GM12878 (cell line): ENCODE results near the gene C10orf90. TPM values are rescaled to one million over a fixed set of nuclear protein-coding genes. Genes with fewer than 3 reads are reported as not detected.

Experiments
- ATAC-seq: fragments of 200-7000 bp; cut with Tn5 transposase; 3 replicates; pipeline ENCODE4 v1.9.1; 2020; ENCODE audit warnings: mild to moderate bottlenecking, moderate library complexity
- BruUV-seq: library from RNA; stranded (reverse); fragments of 400-500 nt; replicated peaks from 2 replicates; lab custom pipeline; 2021; lab: Mats Ljungman, UMichigan
- CTCF ChIA-PET: fragments of 300-600 bp; sonication (Branson Sonifier 250); formaldehyde crosslinking; extraction: SDS; loops from one replicate; lab custom pipeline; 2021; ENCODE audit warnings: inconsistent platforms; lab: Yijun Ruan, JAX
- POLR2A ChIA-PET: fragments of 350-600 bp; formaldehyde crosslinking; extraction: SDS; loops from one replicate; lab custom pipeline; 2021; ENCODE audit warnings: inconsistent platforms; lab: Charles Lee
- RAD21 ChIA-PET: fragments of 300-600 bp; sonication (Branson Sonifier 250); formaldehyde crosslinking; loops from one replicate; lab custom pipeline; 2023; ENCODE audit warnings: antibody characterized with exemption; ENCODE audit not compliant: unreplicated experiment; lab: Charles Lee
- SMC1A ChIA-PET: fragments of 300-600 bp; sonication (Branson Sonifier 250); formaldehyde crosslinking; loops from one replicate; lab custom pipeline; 2023; ENCODE audit not compliant: unreplicated experiment, uncharacterized antibody; lab: Charles Lee
- DNase-seq: peaks from one replicate; pipeline ENCODE4 v3.0.0-alpha.2; 2011; ENCODE audit warnings: low read depth, low spot score
- FAIRE-seq: peaks from 3 replicates; lab custom pipeline; 2011; peaks lifted over from hg19 to GRCh38; lab: Jason Lieb, UNC
- H2AFZ ChIP-seq: 2 replicates; pipeline ENCODE4 v1.6.0; 2011; ENCODE audit warnings: low read depth, low read length, control low read depth; ENCODE audit not compliant: control insufficient read depth
- H3K27ac ChIP-seq: 2 replicates; pipeline ENCODE4 v1.5.1; 2011; ENCODE audit warnings: control low read depth; ENCODE audit not compliant: control insufficient read depth, insufficient read depth
- H3K27me3 ChIP-seq, 2 experiments: replicated peaks in 1 of 2; 2 replicates each; pipeline versions ENCODE4 v1.6.0 to v1.6.1; 2011; ENCODE audit warnings: low read length in 1 of 2; ENCODE audit not compliant: control insufficient read depth in 2 of 2, insufficient read depth in 2 of 2
- H3K36me3 ChIP-seq, 2 experiments: 2 replicates each; pipeline ENCODE4 v1.5.1; 2011; ENCODE audit warnings: low read length in 1 of 2; ENCODE audit not compliant: control insufficient read depth in 2 of 2, insufficient read depth in 2 of 2
- H3K4me1 ChIP-seq: 2 replicates; pipeline ENCODE4 v1.6.1; 2011; ENCODE audit warnings: mild to moderate bottlenecking, low read length, moderate library complexity, mixed read lengths; ENCODE audit not compliant: control insufficient read depth, insufficient read depth
- H3K4me2 ChIP-seq: 2 replicates; pipeline ENCODE4 v1.6.0; 2011; ENCODE audit warnings: control low read depth; ENCODE audit not compliant: control insufficient read depth, insufficient read depth
- H3K4me3 ChIP-seq: fragments of 200-600 bp; sonication (generic); 2 replicates; pipeline ENCODE4 v1.5.1; 2016
- H3K79me2 ChIP-seq: 2 replicates; pipeline ENCODE4 v1.6.0; 2011; ENCODE audit warnings: low read length; ENCODE audit not compliant: control insufficient read depth, insufficient read depth
- H3K9ac ChIP-seq: 2 replicates; pipeline ENCODE4 v1.8.0; 2011; ENCODE audit warnings: low read length, control low read depth, mixed read lengths; ENCODE audit not compliant: control insufficient read depth, insufficient read depth
- H3K9me3 ChIP-seq: replicated peaks from 3 replicates; pipeline ENCODE4 v1.5.1; 2011; ENCODE audit warnings: mild to moderate bottlenecking, low read length; ENCODE audit not compliant: control insufficient read depth, insufficient read depth
- H4K20me1 ChIP-seq: 2 replicates; pipeline ENCODE4 v1.6.0; 2011; ENCODE audit not compliant: control insufficient read depth, insufficient read depth
- ATF3 ChIP-seq: IDR thresholded peaks from 2 replicates; pipeline ENCODE4 v1.6.1; 2011; ENCODE audit warnings: low read depth, mild to moderate bottlenecking, low read length, moderate library complexity, borderline replicate concordance; ENCODE audit errors: extremely low read depth
- ATF7 ChIP-seq: fragments of 450-650 bp; IDR thresholded peaks from 2 replicates; pipeline ENCODE4 v1.6.1; 2016; ENCODE audit warnings: low read depth, mild to moderate bottlenecking
- BHLHE40 ChIP-seq, 2 experiments: fragments of 450-650 bp in 1 of 2; IDR thresholded peaks; 2 replicates each; pipeline ENCODE4 v1.6.1; 2011 to 2017; ENCODE audit warnings: low read depth in 2 of 2, borderline replicate concordance in 1 of 2, improper control_type of control experiment in 1 of 2, low read length in 1 of 2, mild to moderate bottlenecking in 1 of 2
- EP300 ChIP-seq, 2 experiments: fragments of 150-350 bp in 1 of 2; IDR thresholded peaks; 2 replicates each; pipeline ENCODE4 v1.6.1; 2011 to 2012; ENCODE audit warnings: low read depth in 2 of 2, low read length in 2 of 2, borderline replicate concordance in 1 of 2, improper control_type of control experiment in 1 of 2, inconsistent platforms in 1 of 2; ENCODE audit not compliant: control insufficient read depth in 1 of 2
- ESRRA ChIP-seq: IDR thresholded peaks from 2 replicates; pipeline ENCODE4 v1.6.1; 2012; ENCODE audit warnings: mild to moderate bottlenecking, low read length, improper control_type of control experiment
- EZH2 ChIP-seq: IDR thresholded peaks from 2 replicates; pipeline ENCODE4 v1.6.1; 2012; ENCODE audit warnings: low read depth, mild to moderate bottlenecking, control low read depth, inconsistent platforms, low read length, borderline replicate concordance; ENCODE audit not compliant: control insufficient read depth
- HDGF ChIP-seq: fragments of 450-650 bp; IDR thresholded peaks from 2 replicates; pipeline ENCODE4 v1.6.1; 2016; ENCODE audit warnings: antibody characterized with exemption
- HSF1 ChIP-seq: fragments of 150-350 bp; IDR thresholded peaks from 2 replicates; pipeline ENCODE4 v1.6.1; 2014; ENCODE audit warnings: mild to moderate bottlenecking, low read depth, low read length
- IKZF2 ChIP-seq, 2 experiments: fragments of 450-650 bp; IDR thresholded peaks; 2 replicates each; pipeline ENCODE4 v1.6.1; 2017; ENCODE audit warnings: mild to moderate bottlenecking in 2 of 2, moderate library complexity in 2 of 2
- JUND ChIP-seq: IDR thresholded peaks from 2 replicates; pipeline ENCODE4 v1.6.1; 2012; ENCODE audit warnings: low read depth, mild to moderate bottlenecking, low read length, improper control_type of control experiment, moderate library complexity
- KAT2A ChIP-seq: conservative IDR thresholded peaks from 2 replicates; pipeline ENCODE4 v1.6.1; 2011; ENCODE audit warnings: low read depth, low read length; ENCODE audit not compliant: control insufficient read depth
- MTA3 ChIP-seq: IDR thresholded peaks from 2 replicates; pipeline ENCODE4 v1.6.1; 2012; ENCODE audit warnings: low read length, inconsistent platforms, borderline replicate concordance
- PAX5 ChIP-seq: IDR thresholded peaks from 2 replicates; pipeline ENCODE4 v1.6.1; 2011; ENCODE audit warnings: low read depth, low read length, borderline replicate concordance
- SMAD5 ChIP-seq: IDR thresholded peaks from 2 replicates; pipeline ENCODE4 v1.6.1; 2016; ENCODE audit warnings: antibody characterized with exemption, low read depth
- SUPT20H ChIP-seq: IDR thresholded peaks from 2 replicates; pipeline ENCODE4 v1.6.1; 2011; ENCODE audit warnings: low read depth, mild to moderate bottlenecking, low read length, moderate library complexity, borderline replicate concordance; ENCODE audit not compliant: control insufficient read depth
- YY1 ChIP-seq: IDR thresholded peaks from 2 replicates; pipeline ENCODE4 v1.6.1; 2011; ENCODE audit warnings: low read depth, mild to moderate bottlenecking, low read length
- WGBS: methylation state at CpG from one replicate; pipeline ENCODE4 v1.1.6; 2016; ENCODE audit warnings: low lambda C conversion rate; ENCODE audit not compliant: insufficient replicate concordance, insufficient coverage; ENCODE audit errors: missing lambda C conversion rate; 5-methylcytosine and 5-hydroxymethylcytosine counted together
- in situ Hi-C: fragments of 300-500 bp; cut with MboI; formaldehyde crosslinking; loops from 9 replicates; pipeline ENCODE4 v1.14.3; 2018; ENCODE audit warnings: mixed read lengths
- intact Hi-C: fragments of 100-400 bp; cut with micrococcal nuclease; formaldehyde crosslinking; loops from one replicate; pipeline ENCODE4 v1.14.2; 2022; ENCODE audit not compliant: unreplicated experiment
- polyA plus RNA-seq, 11 experiments: library from polyadenylated mRNA; depleted of rRNA in 4 of 11; unstranded in 6 of 11; stranded (reverse) in 5 of 11; fragments of >200 nt; fragmentation: Nextera tagmentation in 4 of 11; fragmentation: Illumina TruSeq in 1 of 11; extraction: Ambion mirVana in 4 of 11; extraction: Trizol in 1 of 11; gene quantifications; 1 replicate in 1 of 11; 2 replicates in 10 of 11; pipeline versions ENCODE4 v1.2.1 to v1.2.3, GENCODE V29; 2011 to 2016; ENCODE audit warnings: inconsistent platforms in 2 of 11, missing spikeins in 2 of 11, low read depth in 1 of 11
- total RNA-seq, 4 experiments: library from RNA; depleted of rRNA in 3 of 4; stranded (reverse); fragments of >200 nt in 3 of 4; fragmentation: Illumina TruSeq in 1 of 4; extraction: Trizol in 1 of 4; gene quantifications; 2 replicates each; pipeline versions ENCODE4 v1.2.1 to v1.2.3, GENCODE V29; 2013 to 2021

C10orf90 gene
- total and polyA plus RNA-seq, 10 of the 15 experiments (the other 5 are each of a cell fraction or from before 2014, with no cell fraction given): 0.04 TPM; not detected in 9

GRCh38 chr10:126570621-126571602, 99.6 kb downstream of the C10orf90 start:
- Histone ChIP-seq H4K20me1 (no peaks in the 10 kb centered on the region), H3K9ac (no peak overlapping the region), H3K4me3 (no peak overlapping the region), H3K36me3 (no peaks in the 10 kb centered on the region), H3K27me3 (no peaks in the 10 kb centered on the region), H3K27ac (no peak overlapping the region), H2AFZ (no peak overlapping the region), H3K4me2 (no peak overlapping the region), H3K79me2 (no peaks in the 10 kb centered on the region), H3K4me1 (no peaks in the 10 kb centered on the region), H3K9me3 (no peaks in the 10 kb centered on the region)
- in situ Hi-C loops (no loop called here), intact Hi-C loops (no loop called here)
- TF ChIP-seq JUND: no peak
- no peak for TF ChIP-seq HDGF
- no peak for TF ChIP-seq SUPT20H
- no peak for TF ChIP-seq EP300 (IDR thresholded peaks at IDR 0.05; ENCODE audit: borderline replicate concordance in 1 of 2, control insufficient read depth in 1 of 2, low read depth in 2 of 2, low read length in 2 of 2)
- TF ChIP-seq HSF1: no peak
- no peak for TF ChIP-seq SMAD5
- no peak for TF ChIP-seq ESRRA
- no peak for TF ChIP-seq IKZF2 (IDR thresholded peaks at IDR 0.05)
- TF ChIP-seq KAT2A: no peak
- no peak for TF ChIP-seq ATF3
- no peak for TF ChIP-seq BHLHE40 (IDR thresholded peaks at IDR 0.05; ENCODE audit: borderline replicate concordance in 1 of 2, low read depth in 2 of 2, low read length in 1 of 2)
- no peak for TF ChIP-seq PAX5
- TF ChIP-seq ATF7: no peak
- TF ChIP-seq MTA3: no peak
- TF ChIP-seq EZH2: no peak
- no peak for TF ChIP-seq YY1
- WGBS: 15% methylated on average over 12 of the region's 12 CpGs
- SMC1A ChIA-PET: no interaction called here
- no peak for DNase-seq
- RAD21 ChIA-PET: no interaction called here
- no peak for ATAC-seq
- CTCF ChIA-PET: no interaction called here
- FAIRE-seq: no peak
- no TSS peak for BruUV-seq
- POLR2A ChIA-PET: no interaction called here
